ENCODE measurements around the gene CHRNA10. TPM values are rescaled to one million over a fixed set of nuclear protein-coding genes. Genes with fewer than 3 reads are reported as not detected.

CHRNA10 gene
- total RNA-seq, 4 donors from 2014 or later, result 1.2 to 5.2 (median 1.3) TPM; not detected in 1

GRCh38 chr11:3707176-3707575 lies 36.0 kb upstream of the CHRNA10 start:
- peaks cover 0 to 56% (median 17%) of the 10 kb centered on the region in 4 donors for H3K36me3 ChIP-seq
- no peaks in the 10 kb centered on the region for H3K27me3 ChIP-seq
- intact Hi-C loops (cut with DNase I; ENCODE audit: low total_unique reads), result no loop called here
- 93 to 94% methylated on average over 2 of the region's 2 CpGs for WGBS, 2 donors (ENCODE audit: low coverage in 1 of 2)
- in situ Hi-C loops (cut with MboI; ENCODE audit: low pct_ligation_motif_present in 1 of 4, low pct_unique_long_range_greater_than_20kb in 1 of 4, low sequenced_read_pairs in 3 of 4), result no loop called here
- H3K9me3 ChIP-seq, result no peaks in the 10 kb centered on the region
- H3K27ac ChIP-seq, result no peak overlapping the region
- H3K4me1 ChIP-seq, result no peaks in the 10 kb centered on the region
- no peak for DNase-seq
- H3K4me3 ChIP-seq, result no peak overlapping the region
- TF ChIP-seq POLR2AphosphoS5 (IDR thresholded peaks at IDR 0.05), result no peak
- TF ChIP-seq EP300 (IDR thresholded peaks at IDR 0.05; ENCODE audit: low read depth), result no peak
- no peak for TF ChIP-seq CTCF (IDR thresholded peaks at IDR 0.05)
- no peak for TF ChIP-seq POLR2A (IDR thresholded peaks at IDR 0.05)

DNA sequence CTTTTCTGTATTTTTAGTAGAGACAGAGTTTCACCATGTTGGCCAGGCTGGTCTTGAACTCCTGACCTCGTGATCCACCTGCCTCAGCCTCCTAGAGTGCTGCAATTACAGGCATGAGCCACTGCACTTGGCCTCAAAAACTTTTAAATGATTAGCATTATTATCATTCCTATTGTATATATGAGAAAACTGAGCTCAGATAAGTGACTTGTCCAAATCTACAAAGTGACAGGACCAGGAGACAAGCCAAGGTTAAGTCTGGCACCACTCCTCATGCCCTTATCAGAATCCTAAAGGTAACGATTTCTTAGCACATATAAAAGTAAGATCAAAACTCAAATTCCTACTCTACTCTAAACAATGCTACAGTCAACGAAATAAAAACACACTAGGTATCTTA lies 32.2 kb upstream of the CHRNA10 start:
- no peak overlapping the region for H3K27ac ChIP-seq
- in situ Hi-C loops (cut with MboI; ENCODE audit: low pct_ligation_motif_present in 1 of 4, low pct_unique_long_range_greater_than_20kb in 1 of 4, low sequenced_read_pairs in 3 of 4), result no loop called here

GRCh38 chr11:3700910-3701309 lies 29.7 kb upstream of the CHRNA10 start:
- in situ Hi-C loops (cut with MboI; ENCODE audit: low pct_ligation_motif_present in 1 of 4, low pct_unique_long_range_greater_than_20kb in 1 of 4, low sequenced_read_pairs in 3 of 4) (no loop called here), intact Hi-C loops (cut with DNase I; ENCODE audit: low total_unique reads) (no loop called here)
- Histone ChIP-seq H3K36me3 (peaks cover 0 to 83% (median 27%) of the 10 kb centered on the region in 4 donors), H3K4me3 (no peak overlapping the region), H3K9me3 (no peaks in the 10 kb centered on the region), H3K27me3 (no peaks in the 10 kb centered on the region), H3K27ac (no peak overlapping the region), H3K4me1 (no peaks in the 10 kb centered on the region)
- TF ChIP-seq POLR2A (IDR thresholded peaks at IDR 0.05) (no peak), POLR2AphosphoS5 (IDR thresholded peaks at IDR 0.05) (no peak), CTCF (IDR thresholded peaks at IDR 0.05) (no peak), EP300 (IDR thresholded peaks at IDR 0.05; ENCODE audit: low read depth) (no peak)
- DNase-seq, result no peak
- WGBS, 2 donors (ENCODE audit: low coverage in 1 of 2), result 89 to 97% methylated on average over 2 of the region's 2 CpGs

More for the DNA sequence above, 32.2 kb upstream of the CHRNA10 start:
- H3K36me3 ChIP-seq, result peaks cover 0 to 71% (median 20%) of the 10 kb centered on the region in 4 donors
- DNase-seq, result no peak
- no peak for TF ChIP-seq EP300 (IDR thresholded peaks at IDR 0.05; ENCODE audit: low read depth)
- no peak for TF ChIP-seq CTCF (IDR thresholded peaks at IDR 0.05)
- no peak for TF ChIP-seq POLR2A (IDR thresholded peaks at IDR 0.05)
- TF ChIP-seq POLR2AphosphoS5 (IDR thresholded peaks at IDR 0.05), result no peak
- intact Hi-C loops (cut with DNase I; ENCODE audit: low total_unique reads), result no loop called here
- no peaks in the 10 kb centered on the region for H3K4me1 ChIP-seq
- WGBS, 2 donors (ENCODE audit: low coverage in 1 of 2), result 74 to 91% methylated on average over 2 to 3 of the region's 3 CpGs
- H3K4me3 ChIP-seq, result no peak overlapping the region
- no peaks in the 10 kb centered on the region for H3K9me3 ChIP-seq
- no peaks in the 10 kb centered on the region for H3K27me3 ChIP-seq

DNA sequence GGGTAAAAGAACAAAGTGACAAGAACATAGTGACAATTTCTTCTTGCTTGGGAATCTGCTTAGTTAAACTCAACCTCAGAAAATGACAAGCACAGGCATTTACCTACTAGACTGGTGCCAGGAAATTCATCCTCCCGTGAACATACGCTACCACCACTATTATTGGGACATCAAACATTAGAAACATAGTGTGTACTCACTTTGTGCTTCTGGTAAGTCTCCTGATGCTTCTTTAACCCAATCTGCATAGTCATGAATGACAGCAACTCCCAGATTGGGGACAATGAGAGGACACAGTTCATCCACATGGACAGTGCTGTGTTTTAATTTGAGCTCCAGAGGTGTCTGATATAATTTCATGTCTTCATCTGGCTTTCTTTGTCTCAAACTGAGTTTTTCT lies 29.2 kb upstream of the CHRNA10 start:
- Histone ChIP-seq H3K4me1 (no peaks in the 10 kb centered on the region), H3K4me3 (no peak overlapping the region), H3K27me3 (no peaks in the 10 kb centered on the region), H3K9me3 (no peaks in the 10 kb centered on the region), H3K36me3 (peaks cover 0 to 84% (median 30%) of the 10 kb centered on the region in 4 donors), H3K27ac (no peak overlapping the region)
- WGBS, 2 donors (ENCODE audit: low coverage in 1 of 2), result 92 to 95% methylated on average over 2 of the region's 2 CpGs
- intact Hi-C loops (cut with DNase I; ENCODE audit: low total_unique reads) (no loop called here), in situ Hi-C loops (cut with MboI; ENCODE audit: low pct_ligation_motif_present in 1 of 4, low pct_unique_long_range_greater_than_20kb in 1 of 4, low sequenced_read_pairs in 3 of 4) (no loop called here)
- no peak for DNase-seq
- no peak for TF ChIP-seq EP300 (IDR thresholded peaks at IDR 0.05; ENCODE audit: low read depth)
- TF ChIP-seq POLR2AphosphoS5 (IDR thresholded peaks at IDR 0.05), result no peak
- no peak for TF ChIP-seq POLR2A (IDR thresholded peaks at IDR 0.05)
- TF ChIP-seq CTCF (IDR thresholded peaks at IDR 0.05), result no peak

Data from transverse colon (tissue), 4 donors.